NOMO-1 (cell line): ENCODE data around the gene SPATS2.

Experiments used
- DNase-seq, 2 experiments: peaks; one replicate each; lab custom pipeline; 2025; ENCODE audit not compliant: unreplicated experiment in 2 of 2; lab: John Stamatoyannopoulos, UW

The SPATS2 gene

DNA sequence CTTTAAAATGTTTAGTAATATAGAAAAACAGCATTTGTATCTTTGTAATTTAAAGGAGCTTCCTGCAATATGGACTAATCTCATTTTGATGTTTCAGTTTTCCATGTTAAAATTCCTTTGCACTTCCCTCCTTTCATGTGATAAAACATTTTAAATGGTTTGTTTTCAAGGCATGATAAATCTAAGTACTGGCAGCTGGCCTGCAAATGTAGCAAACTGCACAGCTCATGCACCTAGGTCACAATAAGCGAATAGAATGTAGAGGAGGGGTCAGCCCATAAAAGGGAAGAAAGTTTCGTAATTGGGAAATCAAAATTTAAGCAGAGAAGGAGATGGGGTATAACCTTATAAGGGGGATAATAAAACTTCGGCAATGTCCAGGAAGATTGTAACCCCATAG lies 91.6 kb downstream of the SPATS2 start:
- no peak for DNase-seq

DNA sequence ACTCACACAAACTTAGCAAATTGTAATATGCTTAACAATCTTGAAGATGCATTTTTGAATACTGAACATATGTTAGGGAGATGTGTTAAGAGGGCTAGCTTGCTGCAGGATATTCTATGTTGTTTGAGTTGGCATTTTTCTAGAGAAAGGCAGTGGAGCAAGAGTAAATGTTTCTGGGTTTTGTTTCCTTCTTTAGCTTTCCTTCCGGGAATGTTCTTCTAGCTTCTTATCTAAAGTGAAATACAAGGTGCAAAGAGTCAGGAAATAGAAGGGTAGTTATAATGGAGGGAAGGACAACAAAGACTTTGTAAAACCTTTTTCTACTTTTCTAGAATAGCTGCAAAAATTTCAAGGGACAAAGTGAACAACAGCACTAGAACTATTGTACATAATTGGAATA lies 94.0 kb downstream of the SPATS2 start:
- no peak for DNase-seq

DNA sequence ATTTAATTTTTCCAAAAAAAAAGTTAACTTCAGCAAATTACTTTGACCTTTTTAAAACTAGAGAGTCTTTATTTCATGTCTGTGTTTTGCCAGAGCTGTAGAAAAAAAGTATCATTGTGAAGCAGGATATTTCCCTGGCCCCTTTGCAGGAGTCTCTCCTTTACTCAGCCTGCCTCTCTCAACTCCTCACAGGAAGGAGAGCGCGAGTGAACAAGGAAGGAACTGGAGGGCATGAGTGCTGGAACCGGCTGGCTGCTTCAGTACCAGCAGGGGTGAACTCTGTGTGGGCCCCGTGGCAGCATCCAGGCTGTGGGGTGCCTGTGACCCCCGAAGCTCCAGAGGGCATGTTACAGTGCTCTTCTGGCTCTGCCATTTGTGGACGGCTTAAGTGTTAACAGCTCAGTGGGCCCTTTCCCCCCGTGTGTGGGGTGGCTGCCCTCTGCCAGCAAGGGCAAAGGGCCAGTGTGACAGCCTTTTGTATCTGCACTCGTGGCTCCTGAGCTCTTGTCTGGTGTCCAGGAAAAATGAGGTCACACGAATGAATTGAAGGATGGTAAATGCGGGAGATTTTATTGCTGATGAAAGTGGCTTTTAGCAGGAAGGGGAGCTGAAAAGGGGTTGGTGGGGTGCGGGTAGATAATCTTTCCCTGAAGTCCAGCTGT lies 95.0 kb downstream of the SPATS2 start:
- DNase-seq = no peak

DNA sequence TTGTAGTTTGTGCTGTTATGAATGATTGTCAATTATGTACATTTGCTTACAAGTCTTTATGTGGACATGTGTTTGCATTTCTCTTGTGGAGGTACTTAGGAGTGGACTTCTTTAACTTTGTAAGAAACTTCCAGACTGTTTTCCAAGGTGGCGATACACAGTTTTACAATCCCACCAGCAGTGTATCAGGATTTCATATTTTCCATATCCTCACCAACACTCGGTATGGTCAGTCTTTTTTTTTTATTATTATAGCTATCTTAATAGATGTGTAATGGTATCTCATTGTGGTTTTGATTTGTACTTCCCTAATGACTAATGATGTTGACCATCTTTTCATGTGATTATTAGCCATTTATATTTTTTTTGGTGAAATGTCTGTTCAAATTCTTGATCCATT lies 97.9 kb downstream of the SPATS2 start:
- DNase-seq = no peak

DNA sequence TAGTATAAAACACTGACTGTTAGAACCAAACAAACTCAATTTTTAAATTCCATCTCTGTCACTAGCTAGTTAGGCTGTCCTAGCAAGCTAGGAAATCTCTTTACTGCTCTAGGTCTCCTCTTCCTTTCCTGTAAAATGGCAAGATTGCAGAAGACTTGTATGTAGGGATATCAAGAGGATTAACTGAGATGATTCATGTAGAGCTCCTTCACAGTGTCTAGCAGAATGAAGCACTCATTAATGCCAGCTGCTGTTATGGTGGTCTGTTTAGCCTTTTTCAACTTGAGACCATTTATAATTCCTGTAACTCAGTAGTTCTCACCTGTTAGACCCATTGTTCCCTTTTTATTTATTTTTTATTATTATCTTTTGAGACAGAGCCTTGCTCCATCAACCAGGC lies 103.7 kb downstream of the SPATS2 start:
- no peak for DNase-seq

DNA sequence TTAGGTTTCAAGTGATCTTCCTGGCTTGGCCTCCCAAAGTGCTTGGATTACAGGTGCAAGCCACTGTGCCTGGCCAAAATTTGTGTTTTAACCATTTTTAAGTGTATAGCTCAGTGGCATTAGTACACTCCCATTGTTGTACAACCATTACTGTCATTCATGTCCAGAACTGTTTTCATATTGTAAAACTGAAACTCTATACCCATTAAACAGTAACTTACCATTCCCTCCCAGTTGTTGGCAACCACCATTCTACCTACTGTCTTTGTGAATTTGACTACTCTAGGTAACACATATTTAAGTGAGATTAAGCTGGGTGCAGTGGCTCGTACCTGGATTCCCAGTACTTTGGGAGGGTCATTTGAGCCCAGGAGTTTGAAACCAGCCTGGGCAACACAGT lies 104.3 kb downstream of the SPATS2 start:
- DNase-seq = no peak

DNA sequence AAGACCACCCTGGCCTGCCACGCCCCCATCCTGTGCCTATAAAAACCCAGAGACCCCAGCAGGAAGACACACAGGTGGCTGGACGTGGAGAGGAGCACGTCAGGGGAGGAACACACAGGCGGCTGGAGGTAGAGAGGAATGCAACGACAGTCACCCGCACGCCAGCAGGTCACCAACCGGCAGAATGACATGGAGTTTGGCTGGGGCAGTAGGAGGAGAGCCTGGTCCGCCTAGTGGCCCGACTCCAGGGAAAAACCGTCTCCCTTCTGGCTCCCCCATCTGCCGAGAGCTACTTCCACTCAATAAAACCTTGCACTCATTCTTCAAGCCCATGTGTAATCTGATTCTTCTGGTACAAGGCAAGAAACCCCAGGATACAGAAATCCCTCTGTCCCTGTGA lies 108.8 kb downstream of the SPATS2 start:
- DNase-seq = no peak

DNA sequence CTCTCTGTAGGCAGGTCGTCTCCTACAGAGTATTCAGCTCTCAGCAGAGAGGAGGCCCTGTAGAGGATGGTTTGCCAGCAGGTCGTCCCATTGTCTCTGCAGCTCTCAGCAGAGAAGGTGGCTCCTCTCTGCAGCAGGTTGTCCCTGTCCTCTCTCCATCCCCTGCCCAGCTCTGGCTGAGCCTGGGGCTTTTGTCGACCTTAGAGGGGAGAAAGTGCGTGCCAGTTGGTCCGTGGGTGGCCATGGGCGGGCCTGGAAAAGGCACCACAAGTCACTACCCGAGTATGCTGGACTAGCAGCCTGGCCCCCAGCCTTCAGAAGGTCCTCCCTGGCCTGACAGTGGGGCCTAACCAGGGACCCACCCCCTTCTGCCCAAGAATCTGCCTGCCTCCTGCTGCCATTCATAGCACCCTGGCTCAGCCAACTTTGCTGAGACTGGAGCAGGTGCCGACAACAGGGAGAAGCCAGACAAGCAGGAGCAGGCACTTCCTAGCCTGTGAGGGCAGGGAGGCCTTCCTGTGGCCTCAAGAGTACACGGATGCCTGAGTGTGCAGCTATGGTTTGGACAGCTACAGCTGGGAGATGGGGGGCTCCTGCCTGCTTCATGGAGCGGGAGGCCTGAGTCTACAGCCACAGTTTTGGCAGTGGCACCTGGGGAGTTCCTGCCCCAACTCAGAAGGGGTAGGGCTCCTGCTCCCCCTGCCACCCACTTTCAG lies 111.8 kb downstream of the SPATS2 start:
- no peak for DNase-seq

DNA sequence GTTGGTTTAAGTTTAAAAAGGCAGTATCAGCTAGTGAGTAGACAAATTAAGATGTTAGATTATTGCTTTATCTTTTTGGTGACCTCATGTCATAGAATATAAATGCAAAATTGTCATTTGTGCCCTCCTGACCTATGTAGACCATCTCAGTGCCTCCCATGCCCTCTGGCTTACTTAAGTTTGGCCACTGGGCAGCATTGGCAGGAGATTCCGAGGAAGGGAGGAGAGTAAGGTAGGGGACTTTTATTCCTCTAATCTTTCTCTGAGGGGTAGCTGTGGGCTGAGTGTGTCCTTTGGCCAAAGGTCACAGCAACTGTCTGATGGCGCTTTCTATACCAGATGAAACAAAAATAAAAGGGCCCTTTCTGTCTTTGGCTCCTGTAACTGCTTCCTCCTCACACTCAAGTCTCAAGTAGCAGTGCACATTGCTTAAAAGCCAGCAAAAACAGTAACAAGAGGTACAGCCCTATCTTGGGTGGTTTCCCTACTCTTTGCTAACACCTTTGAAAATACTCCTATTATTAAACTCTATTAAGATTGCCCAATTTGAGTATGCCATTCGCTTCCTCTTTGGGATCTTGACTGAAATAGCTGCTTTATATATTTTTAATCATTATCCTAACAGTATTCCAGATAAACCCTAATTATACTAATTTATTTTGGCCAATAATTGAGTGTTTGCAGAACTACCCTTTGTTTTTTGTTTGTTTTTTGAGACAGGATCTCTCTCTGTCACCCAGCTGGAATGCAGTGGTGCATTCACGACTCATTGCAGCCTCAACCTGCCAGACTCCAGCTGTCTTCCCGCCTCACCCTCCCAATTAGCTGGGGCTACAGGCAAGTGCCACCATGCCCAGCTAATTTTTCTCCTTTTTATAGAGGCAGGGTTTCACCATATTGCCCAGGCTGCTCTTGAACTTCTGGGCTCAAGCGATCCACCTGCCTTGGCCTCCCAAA lies 115.1 kb downstream of the SPATS2 start:
- peak in 1 of 2 experiments; percentile 9 for DNase-seq

DNA sequence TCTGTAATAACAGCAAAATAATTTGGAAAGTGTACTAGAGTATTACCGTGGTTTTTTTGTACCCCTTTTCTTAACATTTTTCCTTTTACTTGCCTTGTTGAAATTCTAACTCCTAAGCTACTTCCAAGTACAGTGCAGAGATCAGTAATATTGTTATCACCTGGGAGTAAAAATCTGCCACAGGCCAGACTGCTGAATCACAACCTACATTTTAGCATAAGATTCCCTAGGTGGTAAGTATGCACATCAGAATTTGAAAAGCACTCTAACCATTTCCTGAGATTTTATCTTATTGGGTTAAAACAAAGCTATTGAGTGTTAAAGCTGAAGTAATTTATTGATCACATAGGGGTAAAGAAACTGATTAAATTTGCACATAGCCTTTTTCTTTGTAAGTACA lies 116.4 kb downstream of the SPATS2 start:
- no peak for DNase-seq

DNA sequence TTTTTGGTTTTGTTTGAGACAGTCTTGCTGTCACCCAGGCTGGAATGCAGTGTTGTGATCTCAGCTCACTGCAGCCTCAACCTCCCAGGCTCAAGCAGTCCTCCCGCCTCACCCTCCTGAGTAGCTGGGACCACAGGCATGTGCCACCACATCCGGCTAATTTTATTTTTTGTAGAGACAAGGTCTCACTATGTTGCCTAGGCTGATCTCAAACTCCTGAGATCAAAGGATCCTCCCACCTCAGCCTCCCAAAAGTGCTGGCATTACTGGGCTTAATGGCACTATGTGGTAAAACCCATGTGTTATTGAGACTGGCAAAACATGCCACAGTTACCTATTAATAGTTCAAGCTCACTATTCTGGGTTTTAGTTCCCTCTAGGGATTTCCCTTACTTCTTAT lies 120.3 kb downstream of the SPATS2 start:
- DNase-seq = no peak

DNA sequence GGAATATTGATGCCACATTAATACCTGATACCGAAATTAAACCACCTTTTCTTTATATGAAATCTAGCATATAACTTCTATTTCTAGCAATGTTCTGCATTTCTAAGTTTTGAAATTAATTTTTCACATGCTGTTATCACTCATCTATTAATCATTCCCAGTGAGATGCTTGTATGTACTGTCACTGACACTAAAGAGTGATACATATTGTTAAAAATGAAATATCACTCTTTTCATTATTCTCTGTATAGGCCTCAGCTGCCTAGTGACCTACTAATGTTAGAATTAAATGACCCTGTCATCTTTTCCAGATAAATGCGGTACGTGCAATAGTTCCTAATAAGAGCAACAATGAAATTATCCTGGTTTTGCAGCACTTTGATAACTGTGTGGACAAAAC lies 121.9 kb downstream of the SPATS2 start:
- no peak for DNase-seq

DNA sequence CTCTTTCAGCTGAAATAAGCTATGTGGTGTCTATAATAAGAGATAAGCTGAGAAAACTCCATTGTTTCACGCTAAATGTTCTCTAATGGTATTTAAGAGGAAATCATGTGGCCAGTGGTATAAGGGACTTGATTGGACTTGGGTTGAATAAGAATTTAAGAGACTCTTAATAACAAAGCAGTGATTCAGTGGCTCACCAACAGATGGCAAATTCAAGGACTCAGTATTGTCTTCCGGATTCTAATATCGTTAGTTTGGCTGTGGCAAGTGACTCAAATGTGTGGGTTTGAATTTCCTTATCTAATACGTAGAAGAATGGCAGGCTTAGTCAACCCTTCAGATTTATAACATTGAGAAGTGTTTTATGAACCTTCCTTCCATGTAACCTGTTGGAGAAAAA lies 122.5 kb downstream of the SPATS2 start:
- no peak for DNase-seq

DNA sequence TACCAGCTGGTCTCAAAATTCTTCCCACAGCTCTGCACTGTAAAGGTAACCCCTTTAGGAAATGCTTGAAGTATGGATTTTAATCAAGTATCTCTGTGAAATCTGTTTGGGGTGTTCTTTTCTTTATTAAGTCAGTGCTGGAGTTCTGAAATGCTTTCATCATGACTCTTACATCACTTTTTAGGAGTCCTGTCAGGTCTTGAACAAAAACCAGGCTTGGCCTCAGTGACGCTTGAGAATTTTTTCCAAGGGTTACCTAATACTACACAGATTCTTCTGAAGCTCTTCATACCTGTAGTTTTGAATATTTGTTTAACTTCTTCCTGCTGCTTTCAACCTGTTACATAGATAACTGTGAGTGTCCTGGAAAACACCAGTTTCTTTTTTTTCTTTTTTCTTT lies 124.6 kb downstream of the SPATS2 start:
- DNase-seq = no peak

DNA sequence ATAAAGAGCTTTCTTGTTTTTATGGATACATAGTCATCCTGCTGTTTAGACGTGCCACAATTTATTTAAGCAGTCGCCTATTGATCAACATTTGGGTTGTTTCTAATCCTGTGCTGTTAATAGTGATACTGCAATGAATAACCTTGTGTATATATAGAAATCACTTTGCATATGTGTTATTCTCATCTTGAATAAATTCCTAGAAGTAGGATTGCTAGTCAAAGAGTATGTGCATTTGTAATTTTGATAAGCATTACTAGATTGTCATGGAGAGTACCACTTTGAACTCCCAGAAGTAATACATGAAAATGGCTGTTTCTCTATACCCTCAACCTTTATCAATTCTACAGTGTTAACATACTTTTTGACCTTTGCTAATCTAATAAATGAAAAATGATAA lies 126.6 kb downstream of the SPATS2 start:
- no peak for DNase-seq

DNA sequence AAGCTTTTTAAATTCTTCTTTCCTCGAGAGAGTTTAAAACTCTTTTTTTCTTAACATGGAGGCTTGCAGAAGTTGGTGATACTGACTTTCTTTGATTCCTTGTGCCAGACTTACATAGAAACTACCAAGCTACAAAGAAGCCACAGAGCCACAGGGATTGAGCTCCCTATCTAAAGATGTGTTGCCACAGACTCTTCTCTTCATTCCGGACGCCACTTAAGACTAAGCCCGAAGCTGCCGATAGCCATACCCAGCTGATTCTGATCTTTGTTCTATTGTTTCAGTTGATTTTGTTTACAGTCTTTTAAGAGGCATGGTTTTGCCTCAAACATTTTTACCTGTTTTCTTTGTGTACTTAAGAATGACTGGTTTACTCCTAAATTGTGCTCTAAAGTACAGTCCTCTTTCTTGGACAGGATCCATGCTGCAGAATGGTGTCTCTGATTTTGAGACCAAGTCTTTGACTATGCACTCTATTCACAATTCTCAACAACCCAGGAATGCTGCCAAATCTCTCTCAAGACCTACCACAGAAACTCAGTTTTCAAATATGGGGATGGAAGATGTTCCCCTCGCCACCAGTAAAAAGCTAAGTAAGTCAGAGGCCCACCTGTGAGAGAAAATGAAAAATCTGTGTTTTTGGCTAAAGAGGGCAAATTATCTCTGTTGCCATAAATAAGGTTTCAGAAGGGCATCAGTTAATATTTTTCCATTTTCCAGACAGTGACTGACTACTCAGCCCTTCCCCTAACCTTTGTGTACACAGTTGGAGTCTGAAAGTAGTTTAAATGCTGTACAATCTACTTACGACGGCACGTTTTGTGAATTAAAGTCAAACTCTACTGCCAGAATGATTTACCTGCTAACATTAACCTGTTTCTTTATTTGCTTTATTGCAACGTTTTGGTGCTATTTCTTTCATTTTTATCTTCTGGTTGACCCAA lies 129.4 kb downstream of the SPATS2 start:
- DNase-seq = no peak

DNA sequence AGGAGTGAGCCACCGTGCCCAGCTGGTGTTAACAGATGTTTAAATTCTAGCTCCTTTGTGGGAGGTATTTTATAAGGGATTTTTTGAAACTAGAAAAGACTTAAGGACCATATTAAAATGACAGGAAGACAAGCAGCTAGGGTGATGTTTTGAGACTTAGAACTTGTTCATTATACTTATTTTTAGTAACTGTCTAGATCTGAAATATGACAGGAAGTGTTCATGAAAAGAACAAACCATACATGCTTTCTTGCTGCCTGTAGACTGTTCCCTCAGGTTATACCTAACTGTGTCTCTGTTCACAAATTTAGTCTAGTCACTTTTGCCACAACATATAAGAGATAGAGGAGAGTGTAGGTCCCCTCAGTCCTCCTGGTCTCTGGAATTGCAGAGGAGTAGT lies 134.6 kb downstream of the SPATS2 start:
- peak in 1 of 2 experiments; percentile 10 for DNase-seq

DNA sequence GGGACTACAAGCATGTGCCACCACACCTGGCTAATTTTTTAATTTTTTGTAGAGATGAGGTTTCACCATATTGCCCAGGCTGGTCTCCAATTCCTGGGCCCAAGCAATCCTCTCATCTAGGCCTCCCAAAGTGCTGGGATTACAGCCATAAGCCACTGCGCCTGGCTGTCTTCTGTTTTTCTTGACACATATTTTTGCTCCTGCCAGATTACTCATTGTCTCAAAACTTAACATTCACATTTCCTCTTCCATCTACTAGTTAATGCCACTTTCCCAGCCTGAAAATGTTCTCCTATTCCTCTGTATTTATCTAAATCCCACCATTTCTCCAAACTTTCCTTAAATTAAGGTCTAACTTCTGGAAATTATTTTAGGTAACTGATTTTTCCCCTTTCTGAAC lies 135.3 kb downstream of the SPATS2 start:
- no peak for DNase-seq

DNA sequence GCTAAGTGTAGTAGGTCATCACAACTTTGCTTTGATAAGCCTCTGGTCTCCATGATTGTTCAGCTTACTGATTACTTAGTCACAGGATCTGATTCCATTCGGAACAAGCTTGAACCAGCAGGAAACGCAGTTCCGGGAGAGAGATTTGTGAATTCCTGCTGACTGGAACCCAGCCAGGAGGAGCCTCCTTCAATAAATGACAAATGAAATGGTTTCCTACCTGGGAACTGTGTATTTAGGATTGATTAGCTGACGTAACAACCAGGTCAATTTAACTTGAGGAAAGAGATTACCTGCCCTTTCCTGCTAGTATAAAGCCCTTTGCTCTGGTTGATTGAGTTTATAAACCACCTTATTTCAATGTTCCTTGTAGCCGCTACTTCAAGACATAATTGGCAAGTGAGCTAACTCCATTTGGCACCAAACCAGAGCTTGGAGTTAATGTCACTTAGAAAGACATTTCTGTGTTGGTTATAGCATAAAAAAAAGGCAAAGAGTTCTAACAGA lies 136.5 kb downstream of the SPATS2 start:
- DNase-seq = no peak

DNA sequence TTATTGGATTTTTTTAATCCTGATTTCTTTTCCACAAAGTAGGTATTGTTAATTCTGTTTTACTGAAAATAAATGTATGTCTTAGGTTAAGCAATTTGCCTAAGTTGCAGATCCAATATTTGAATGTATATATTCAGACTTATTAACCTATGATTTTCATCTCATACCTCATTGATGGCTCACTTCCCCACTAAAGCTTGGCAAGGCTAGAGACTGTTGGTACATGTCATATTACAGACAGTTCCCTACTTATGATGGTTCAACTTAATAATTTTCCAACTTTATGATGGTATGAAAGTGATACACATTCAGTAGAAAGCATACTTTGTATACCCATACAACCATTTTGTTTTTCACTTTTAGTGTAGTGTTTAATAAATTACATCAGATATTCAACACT lies 138.4 kb downstream of the SPATS2 start:
- no peak for DNase-seq
